KMS-11 (cell line): Measurements from ENCODE around the gene IFT25.

Experiments
- H2AFZ ChIP-seq: fragments of 200-600 bp; sonication (generic); 2 replicates; pipeline ENCODE4 v1.6.1; 2016; ENCODE audit warnings: antibody characterized with exemption, mixed run types, low read depth
- H3K27ac ChIP-seq: fragments of 200-600 bp; sonication (generic); 2 replicates; pipeline ENCODE4 v1.6.1; 2016; ENCODE audit warnings: mild to moderate bottlenecking, mixed run types
- H3K27me3 ChIP-seq: fragments of 200-600 bp; sonication (generic); 2 replicates; pipeline ENCODE4 v1.6.1; 2017; ENCODE audit warnings: mild to moderate bottlenecking, low read depth, mixed run types, moderate library complexity; ENCODE audit not compliant: insufficient read depth
- H3K36me3 ChIP-seq: fragments of 200-600 bp; sonication (generic); 2 replicates; pipeline ENCODE4 v1.6.1; 2017; ENCODE audit warnings: mild to moderate bottlenecking, mixed run types; ENCODE audit not compliant: insufficient read depth
- H3K4me1 ChIP-seq: fragments of 200-600 bp; sonication (generic); 2 replicates; pipeline ENCODE4 v1.6.1; 2016; ENCODE audit warnings: mild to moderate bottlenecking, low read depth, mixed run types; ENCODE audit not compliant: poor library complexity, severe bottlenecking
- H3K4me2 ChIP-seq: fragments of 200-600 bp; sonication (generic); 2 replicates; pipeline ENCODE4 v1.7.0; 2016; ENCODE audit warnings: mild to moderate bottlenecking, mixed run types
- H3K4me3 ChIP-seq: fragments of 200-600 bp; sonication (generic); IDR thresholded peaks from 2 replicates; pipeline ENCODE4 v1.6.1; 2017; ENCODE audit warnings: low read depth, low read length, mixed read lengths; ENCODE audit not compliant: insufficient read depth
- H3K79me2 ChIP-seq: fragments of 200-600 bp; sonication (generic); 2 replicates; pipeline ENCODE4 v1.6.1; 2016; ENCODE audit warnings: low read depth, mixed run types; ENCODE audit not compliant: insufficient read depth
- H3K9ac ChIP-seq: fragments of 200-600 bp; sonication (generic); 2 replicates; pipeline ENCODE4 v1.6.1; 2016; ENCODE audit warnings: mild to moderate bottlenecking, mixed run types
- H4K20me1 ChIP-seq: fragments of 200-600 bp; sonication (generic); 2 replicates; pipeline ENCODE4 v1.6.1; 2016; ENCODE audit warnings: mild to moderate bottlenecking, mixed run types; ENCODE audit not compliant: insufficient read depth
- CTCF ChIP-seq: fragments of 200-600 bp; sonication (generic); conservative IDR thresholded peaks from 2 replicates; pipeline ENCODE4 v1.6.1; 2017; ENCODE audit warnings: low read depth, mild to moderate bottlenecking, antibody characterized with exemption, low read length, moderate library complexity, mixed read lengths

The IFT25 gene

GRCh38 chr1:53963460-53963859 is 18.0 kb upstream of the IFT25 start:
- H3K4me3 ChIP-seq, result no peak overlapping the region

GRCh38 chr1:53962395-53962794 is 16.9 kb upstream of the IFT25 start:
- H3K36me3 ChIP-seq, result no peaks in the 10 kb centered on the region
- no peak for TF ChIP-seq CTCF
- H3K79me2 ChIP-seq, result no peaks in the 10 kb centered on the region
- H3K27ac ChIP-seq, result no peak overlapping the region
- H4K20me1 ChIP-seq, result no peaks in the 10 kb centered on the region
- H3K4me3 ChIP-seq, result no peak overlapping the region
- no peak overlapping the region for H3K9ac ChIP-seq
- no peaks in the 10 kb centered on the region for H3K27me3 ChIP-seq
- H3K4me2 ChIP-seq, result no peak overlapping the region
- peaks cover 4% of the 10 kb centered on the region for H3K4me1 ChIP-seq
- H2AFZ ChIP-seq, result no peak overlapping the region

More at GRCh38 chr1:53963460-53963859, 18.0 kb upstream of the IFT25 start:
- no peak overlapping the region for H3K27ac ChIP-seq
- no peaks in the 10 kb centered on the region for H3K27me3 ChIP-seq
- H3K4me1 ChIP-seq, result peaks cover 4% of the 10 kb centered on the region
- H3K79me2 ChIP-seq, result no peaks in the 10 kb centered on the region
- no peak for TF ChIP-seq CTCF
- H3K36me3 ChIP-seq, result no peaks in the 10 kb centered on the region
- no peak overlapping the region for H2AFZ ChIP-seq
- H3K9ac ChIP-seq, result no peak overlapping the region
- H3K4me2 ChIP-seq, result no peak overlapping the region
- H4K20me1 ChIP-seq, result no peaks in the 10 kb centered on the region

DNA sequence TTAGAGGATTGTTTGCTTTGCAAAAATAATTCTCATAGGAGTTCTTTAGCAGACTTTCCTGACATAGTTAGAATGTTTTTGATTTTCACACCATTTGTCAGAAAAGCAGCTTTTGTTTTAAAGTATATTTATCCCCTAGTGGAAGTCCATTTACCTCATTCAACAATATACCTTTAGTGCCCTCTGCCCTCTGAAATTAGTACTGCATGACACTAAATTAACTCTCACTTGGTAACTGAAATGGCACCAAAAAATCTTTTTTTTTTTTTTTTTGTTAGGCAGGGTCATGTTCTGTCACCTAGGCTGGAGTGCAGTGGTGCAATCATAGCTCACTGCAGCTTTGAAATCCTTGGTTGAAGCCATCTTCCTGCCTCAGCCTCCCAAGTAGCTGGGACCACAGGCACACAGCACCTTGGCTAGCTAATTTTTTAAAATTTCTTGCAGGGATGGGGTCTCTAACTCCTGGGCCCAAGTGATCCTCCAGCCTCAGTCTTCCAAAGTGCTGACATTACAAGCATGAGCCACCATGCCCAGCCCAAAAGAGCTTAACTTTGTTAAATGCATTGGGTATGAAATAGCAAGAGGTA is 14.3 kb upstream of the IFT25 start:
- no peaks in the 10 kb centered on the region for H3K36me3 ChIP-seq
- H3K4me1 ChIP-seq, result peaks cover 11% of the 10 kb centered on the region
- no peak overlapping the region for H2AFZ ChIP-seq
- no peaks in the 10 kb centered on the region for H3K79me2 ChIP-seq
- no peak overlapping the region for H3K4me2 ChIP-seq
- TF ChIP-seq CTCF, result peak; percentile 90
- no peak overlapping the region for H3K9ac ChIP-seq
- H3K27me3 ChIP-seq, result no peaks in the 10 kb centered on the region
- H3K27ac ChIP-seq, result no peak overlapping the region
- no peaks in the 10 kb centered on the region for H4K20me1 ChIP-seq
- H3K4me3 ChIP-seq, result no peak overlapping the region

DNA sequence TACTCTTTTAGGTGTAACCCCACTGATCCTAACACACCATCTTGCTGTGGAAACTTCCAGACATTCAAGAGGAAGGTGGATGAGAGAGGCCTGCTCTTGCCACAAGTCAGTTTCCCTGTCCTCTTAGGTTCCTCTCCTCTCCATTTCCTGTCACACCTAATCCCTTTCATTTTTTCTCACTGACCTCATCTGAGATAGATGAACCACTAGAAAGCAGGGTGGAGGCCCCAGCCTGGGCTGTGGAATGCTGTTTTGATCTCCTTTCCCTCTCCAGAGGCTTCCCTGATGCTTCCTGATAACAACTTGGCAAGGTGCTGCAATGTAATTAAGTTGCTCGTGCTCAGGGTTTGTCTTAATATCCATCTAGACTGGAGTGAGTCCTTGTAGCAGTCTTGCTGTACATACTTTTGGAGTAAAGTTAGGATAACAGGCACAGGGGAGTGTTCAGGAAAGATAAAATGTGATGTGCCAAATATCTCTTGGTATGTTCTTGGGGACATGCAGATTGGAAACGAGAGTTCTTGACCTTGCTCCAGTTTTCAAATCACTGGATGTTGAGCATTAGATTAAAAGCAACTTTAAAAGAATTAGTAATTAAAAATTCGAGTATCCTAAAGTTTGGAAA is 11.8 kb upstream of the IFT25 start:
- no peaks in the 10 kb centered on the region for H3K79me2 ChIP-seq
- H3K4me1 ChIP-seq, result peaks cover 7% of the 10 kb centered on the region
- no peak overlapping the region for H3K27ac ChIP-seq
- no peak overlapping the region for H2AFZ ChIP-seq
- TF ChIP-seq CTCF, result no peak
- H3K4me2 ChIP-seq, result no peak overlapping the region
- peaks cover 4% of the 10 kb centered on the region; the same call in 1 of the 2 replicates for H3K36me3 ChIP-seq
- no peaks in the 10 kb centered on the region for H3K27me3 ChIP-seq
- no peak overlapping the region for H3K9ac ChIP-seq
- no peaks in the 10 kb centered on the region for H4K20me1 ChIP-seq
- no peak overlapping the region for H3K4me3 ChIP-seq
